Measurements from ENCODE around the gene ASCL1.

Gene ASCL1

GRCh38 chr12:102973583-102973982 is 16.1 kb downstream of the ASCL1 start:
- peaks cover 0 to 6% of the 10 kb centered on the region in 2 donors for H3K27me3 ChIP-seq (ENCODE audit: control insufficient read depth in 2 of 2, insufficient read depth in 2 of 2, low read length in 2 of 2)
- no peaks in the 10 kb centered on the region for H3K36me3 ChIP-seq (ENCODE audit: control insufficient read depth in 2 of 2, insufficient read depth in 2 of 2, low read length in 2 of 2)
- H3K9me3 ChIP-seq (ENCODE audit: control insufficient read depth in 2 of 2, low read length in 2 of 2): no peaks in the 10 kb centered on the region
- no peak overlapping the region for H3K27ac ChIP-seq (ENCODE audit: low read depth in 2 of 2, low read length in 2 of 2)
- H3K9ac ChIP-seq (ENCODE audit: low read depth in 1 of 2, low read length in 2 of 2): no peak overlapping the region
- no peak overlapping the region for H3K4me3 ChIP-seq (ENCODE audit: low read length in 2 of 2)
- H3K4me1 ChIP-seq (ENCODE audit: control insufficient read depth in 2 of 2, insufficient read depth in 2 of 2, low read length in 2 of 2): no peaks in the 10 kb centered on the region

- no peak overlapping the region for H3K4me3 ChIP-seq (ENCODE audit: low read length in 2 of 2)
- H3K9ac ChIP-seq (ENCODE audit: low read depth in 1 of 2, low read length in 2 of 2): no peak overlapping the region
- H3K36me3 ChIP-seq (ENCODE audit: control insufficient read depth in 2 of 2, insufficient read depth in 2 of 2, low read length in 2 of 2): no peaks in the 10 kb centered on the region
- H3K9me3 ChIP-seq (ENCODE audit: control insufficient read depth in 2 of 2, low read length in 2 of 2): no peaks in the 10 kb centered on the region
- no peaks in the 10 kb centered on the region for H3K27me3 ChIP-seq (ENCODE audit: control insufficient read depth in 2 of 2, insufficient read depth in 2 of 2, low read length in 2 of 2)
- no peaks in the 10 kb centered on the region for H3K4me1 ChIP-seq (ENCODE audit: control insufficient read depth in 2 of 2, insufficient read depth in 2 of 2, low read length in 2 of 2)
- H3K27ac ChIP-seq (ENCODE audit: low read depth in 2 of 2, low read length in 2 of 2): no peak overlapping the region
Observed at GRCh38 chr12:102976609-102977280, 19.3 kb downstream of the ASCL1 start.

GRCh38 chr12:102977945-102978706 is 20.7 kb downstream of the ASCL1 start:
- Histone ChIP-seq H3K9ac (ENCODE audit: low read depth in 1 of 2, low read length in 2 of 2) (no peak overlapping the region), H3K36me3 (ENCODE audit: control insufficient read depth in 2 of 2, insufficient read depth in 2 of 2, low read length in 2 of 2) (no peaks in the 10 kb centered on the region), H3K4me3 (ENCODE audit: low read length in 2 of 2) (no peak overlapping the region), H3K27ac (ENCODE audit: low read depth in 2 of 2, low read length in 2 of 2) (no peak overlapping the region), H3K4me1 (ENCODE audit: control insufficient read depth in 2 of 2, insufficient read depth in 2 of 2, low read length in 2 of 2) (no peaks in the 10 kb centered on the region), H3K27me3 (ENCODE audit: control insufficient read depth in 2 of 2, insufficient read depth in 2 of 2, low read length in 2 of 2) (no peaks in the 10 kb centered on the region), H3K9me3 (ENCODE audit: control insufficient read depth in 2 of 2, low read length in 2 of 2) (no peaks in the 10 kb centered on the region)

- Histone ChIP-seq H3K27me3 (ENCODE audit: control insufficient read depth in 2 of 2, insufficient read depth in 2 of 2, low read length in 2 of 2) (no peaks in the 10 kb centered on the region), H3K9ac (ENCODE audit: low read depth in 1 of 2, low read length in 2 of 2) (no peak overlapping the region), H3K4me3 (ENCODE audit: low read length in 2 of 2) (no peak overlapping the region), H3K36me3 (ENCODE audit: control insufficient read depth in 2 of 2, insufficient read depth in 2 of 2, low read length in 2 of 2) (no peaks in the 10 kb centered on the region), H3K9me3 (ENCODE audit: control insufficient read depth in 2 of 2, low read length in 2 of 2) (no peaks in the 10 kb centered on the region), H3K27ac (ENCODE audit: low read depth in 2 of 2, low read length in 2 of 2) (no peak overlapping the region), H3K4me1 (ENCODE audit: control insufficient read depth in 2 of 2, insufficient read depth in 2 of 2, low read length in 2 of 2) (no peaks in the 10 kb centered on the region)
Observed at GRCh38 chr12:102980350-102980749, 22.9 kb downstream of the ASCL1 start.

- Histone ChIP-seq H3K4me1 (ENCODE audit: control insufficient read depth in 2 of 2, insufficient read depth in 2 of 2, low read length in 2 of 2) (no peaks in the 10 kb centered on the region), H3K27me3 (ENCODE audit: control insufficient read depth in 2 of 2, insufficient read depth in 2 of 2, low read length in 2 of 2) (no peaks in the 10 kb centered on the region), H3K4me3 (ENCODE audit: low read length in 2 of 2) (no peak overlapping the region), H3K36me3 (ENCODE audit: control insufficient read depth in 2 of 2, insufficient read depth in 2 of 2, low read length in 2 of 2) (no peaks in the 10 kb centered on the region), H3K9ac (ENCODE audit: low read depth in 1 of 2, low read length in 2 of 2) (no peak overlapping the region), H3K27ac (ENCODE audit: low read depth in 2 of 2, low read length in 2 of 2) (no peak overlapping the region), H3K9me3 (ENCODE audit: control insufficient read depth in 2 of 2, low read length in 2 of 2) (no peaks in the 10 kb centered on the region)
Observed at GRCh38 chr12:102990419-102990818, 32.9 kb downstream of the ASCL1 start.

- Histone ChIP-seq H3K27ac (ENCODE audit: low read depth in 2 of 2, low read length in 2 of 2) (no peak overlapping the region), H3K9ac (ENCODE audit: low read depth in 1 of 2, low read length in 2 of 2) (no peak overlapping the region), H3K36me3 (ENCODE audit: control insufficient read depth in 2 of 2, insufficient read depth in 2 of 2, low read length in 2 of 2) (no peaks in the 10 kb centered on the region), H3K4me1 (ENCODE audit: control insufficient read depth in 2 of 2, insufficient read depth in 2 of 2, low read length in 2 of 2) (no peaks in the 10 kb centered on the region), H3K9me3 (ENCODE audit: control insufficient read depth in 2 of 2, low read length in 2 of 2) (no peaks in the 10 kb centered on the region), H3K4me3 (ENCODE audit: low read length in 2 of 2) (no peak overlapping the region), H3K27me3 (ENCODE audit: control insufficient read depth in 2 of 2, insufficient read depth in 2 of 2, low read length in 2 of 2) (no peaks in the 10 kb centered on the region)
Observed at GRCh38 chr12:102992297-102992696, 34.8 kb downstream of the ASCL1 start.

- Histone ChIP-seq H3K27me3 (ENCODE audit: control insufficient read depth in 2 of 2, insufficient read depth in 2 of 2, low read length in 2 of 2) (no peaks in the 10 kb centered on the region), H3K9ac (ENCODE audit: low read depth in 1 of 2, low read length in 2 of 2) (no peak overlapping the region), H3K4me3 (ENCODE audit: low read length in 2 of 2) (no peak overlapping the region), H3K4me1 (ENCODE audit: control insufficient read depth in 2 of 2, insufficient read depth in 2 of 2, low read length in 2 of 2) (no peaks in the 10 kb centered on the region), H3K9me3 (ENCODE audit: control insufficient read depth in 2 of 2, low read length in 2 of 2) (no peaks in the 10 kb centered on the region), H3K36me3 (ENCODE audit: control insufficient read depth in 2 of 2, insufficient read depth in 2 of 2, low read length in 2 of 2) (no peaks in the 10 kb centered on the region), H3K27ac (ENCODE audit: low read depth in 2 of 2, low read length in 2 of 2) (no peak overlapping the region)
Observed at GRCh38 chr12:102992720-102993119, 35.2 kb downstream of the ASCL1 start.

GRCh38 chr12:102993537-102993936 is 36.1 kb downstream of the ASCL1 start:
- H3K27me3 ChIP-seq (ENCODE audit: control insufficient read depth in 2 of 2, insufficient read depth in 2 of 2, low read length in 2 of 2): no peaks in the 10 kb centered on the region
- no peak overlapping the region for H3K4me3 ChIP-seq (ENCODE audit: low read length in 2 of 2)
- H3K36me3 ChIP-seq (ENCODE audit: control insufficient read depth in 2 of 2, insufficient read depth in 2 of 2, low read length in 2 of 2): no peaks in the 10 kb centered on the region
- H3K9me3 ChIP-seq (ENCODE audit: control insufficient read depth in 2 of 2, low read length in 2 of 2): no peaks in the 10 kb centered on the region
- no peaks in the 10 kb centered on the region for H3K4me1 ChIP-seq (ENCODE audit: control insufficient read depth in 2 of 2, insufficient read depth in 2 of 2, low read length in 2 of 2)
- no peak overlapping the region for H3K9ac ChIP-seq (ENCODE audit: low read depth in 1 of 2, low read length in 2 of 2)
- no peak overlapping the region for H3K27ac ChIP-seq (ENCODE audit: low read depth in 2 of 2, low read length in 2 of 2)

GRCh38 chr12:102995372-102995771 is 37.9 kb downstream of the ASCL1 start:
- Histone ChIP-seq H3K27me3 (ENCODE audit: control insufficient read depth in 2 of 2, insufficient read depth in 2 of 2, low read length in 2 of 2) (no peaks in the 10 kb centered on the region), H3K4me3 (ENCODE audit: low read length in 2 of 2) (no peak overlapping the region), H3K9ac (ENCODE audit: low read depth in 1 of 2, low read length in 2 of 2) (no peak overlapping the region), H3K36me3 (ENCODE audit: control insufficient read depth in 2 of 2, insufficient read depth in 2 of 2, low read length in 2 of 2) (no peaks in the 10 kb centered on the region), H3K9me3 (ENCODE audit: control insufficient read depth in 2 of 2, low read length in 2 of 2) (no peaks in the 10 kb centered on the region), H3K4me1 (ENCODE audit: control insufficient read depth in 2 of 2, insufficient read depth in 2 of 2, low read length in 2 of 2) (no peaks in the 10 kb centered on the region), H3K27ac (ENCODE audit: low read depth in 2 of 2, low read length in 2 of 2) (no peak overlapping the region)

All from mucosa of rectum (tissue), 2 donors.